Umbilical cord (tissue), 2 donors: Measurements from ENCODE around the gene PRRG2. TPM values are rescaled to one million over a fixed set of nuclear protein-coding genes. Genes with fewer than 3 reads are reported as not detected.

Experiments used
- DNase-seq: peaks from one replicate; pipeline ENCODE4 v3.0.0-alpha.2; 2015; ENCODE audit warnings: low spot score
- total RNA-seq: library from RNA; depleted of rRNA; stranded (reverse); fragments of >200 nt; gene quantifications from one replicate; pipeline ENCODE4 v1.2.3, GENCODE V29; 2014; ENCODE audit warnings: low replicate concordance; ENCODE audit not compliant: insufficient read depth

PRRG2 gene
- total RNA-seq, result not detected

DNA sequence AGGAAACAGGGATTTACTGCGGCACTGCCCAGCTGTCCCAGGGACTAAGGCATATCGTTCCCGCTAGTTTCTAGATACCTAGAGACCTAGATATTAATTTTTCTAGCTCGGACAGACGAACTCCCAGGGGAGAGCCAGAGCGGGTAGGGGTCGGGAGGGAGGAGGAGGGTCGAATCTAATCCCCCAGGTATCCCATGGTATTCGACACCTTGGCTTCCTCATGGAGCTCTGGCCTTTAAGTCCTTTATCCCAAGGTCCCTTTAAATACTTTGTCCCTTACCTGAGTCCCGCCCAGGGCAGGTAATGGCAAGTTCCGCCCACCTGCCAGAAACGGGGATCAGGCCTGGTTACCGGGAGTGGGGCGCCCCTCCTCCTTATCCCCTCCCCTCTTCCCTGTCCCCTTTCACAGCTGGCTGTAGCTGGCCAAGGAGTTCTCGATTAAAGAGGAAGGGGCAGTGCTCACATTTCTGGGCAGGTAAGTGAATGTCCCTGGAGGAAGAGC is at the start of gene PRRG2:
Gene PRRG2 (plus strand): TSS at position 310 of the 502 bp plus-strand sequence. CDS start 1,904 bp downstream, outside the sequence.
- DNase-seq, result no peak

DNA sequence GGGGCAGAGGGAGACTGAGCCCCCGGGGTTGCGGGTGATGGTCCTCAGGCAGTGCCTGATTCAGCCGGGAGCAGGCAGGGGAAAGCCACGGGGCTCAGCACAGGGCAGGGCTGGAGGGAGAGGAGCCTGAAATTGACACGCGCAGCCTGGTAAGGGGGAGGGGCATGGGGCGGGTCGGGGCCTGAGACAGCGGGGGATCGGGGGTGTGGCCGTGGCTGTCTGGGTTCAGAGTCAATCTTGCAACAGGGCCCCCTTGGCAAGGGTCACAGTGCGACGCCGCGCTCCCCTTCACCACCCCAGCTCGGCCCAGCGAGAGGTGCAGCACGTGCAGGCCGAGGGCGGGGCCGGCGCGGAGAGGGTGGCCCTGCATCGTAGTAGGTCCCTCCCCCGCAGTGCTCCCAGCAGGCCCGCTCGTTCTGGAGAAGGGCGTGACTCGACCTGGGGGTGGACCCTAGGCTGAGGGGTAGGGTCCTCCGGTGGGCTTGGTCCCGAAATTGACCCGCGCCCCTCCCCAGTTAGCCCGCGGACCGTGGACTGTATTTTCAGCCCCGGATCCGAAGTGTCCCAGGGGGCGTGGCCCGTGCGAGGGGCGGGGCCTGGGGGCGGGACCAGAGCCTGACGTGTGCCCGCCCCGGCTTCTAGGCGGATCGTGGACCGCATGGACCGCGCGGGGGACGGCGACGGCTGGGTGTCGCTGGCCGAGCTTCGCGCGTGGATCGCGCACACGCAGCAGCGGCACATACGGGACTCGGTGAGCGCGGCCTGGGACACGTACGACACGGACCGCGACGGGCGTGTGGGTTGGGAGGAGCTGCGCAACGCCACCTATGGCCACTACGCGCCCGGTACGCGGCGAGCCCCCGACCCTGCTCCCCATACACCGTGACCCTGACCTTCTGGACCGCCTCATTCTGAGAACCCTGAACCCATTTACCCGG is 47.3 kb upstream of the PRRG2 start:
- peak; percentile 70 for DNase-seq

GRCh38 chr19:49534632-49535385 is 46.3 kb upstream of the PRRG2 start:
- no peak for DNase-seq

- DNase-seq, result no peak
Measured at GRCh38 chr19:49536921-49537462, 44.1 kb upstream of the PRRG2 start.

- DNase-seq, result no peak
Measured at GRCh38 chr19:49538643-49539042, 42.5 kb upstream of the PRRG2 start.

DNA sequence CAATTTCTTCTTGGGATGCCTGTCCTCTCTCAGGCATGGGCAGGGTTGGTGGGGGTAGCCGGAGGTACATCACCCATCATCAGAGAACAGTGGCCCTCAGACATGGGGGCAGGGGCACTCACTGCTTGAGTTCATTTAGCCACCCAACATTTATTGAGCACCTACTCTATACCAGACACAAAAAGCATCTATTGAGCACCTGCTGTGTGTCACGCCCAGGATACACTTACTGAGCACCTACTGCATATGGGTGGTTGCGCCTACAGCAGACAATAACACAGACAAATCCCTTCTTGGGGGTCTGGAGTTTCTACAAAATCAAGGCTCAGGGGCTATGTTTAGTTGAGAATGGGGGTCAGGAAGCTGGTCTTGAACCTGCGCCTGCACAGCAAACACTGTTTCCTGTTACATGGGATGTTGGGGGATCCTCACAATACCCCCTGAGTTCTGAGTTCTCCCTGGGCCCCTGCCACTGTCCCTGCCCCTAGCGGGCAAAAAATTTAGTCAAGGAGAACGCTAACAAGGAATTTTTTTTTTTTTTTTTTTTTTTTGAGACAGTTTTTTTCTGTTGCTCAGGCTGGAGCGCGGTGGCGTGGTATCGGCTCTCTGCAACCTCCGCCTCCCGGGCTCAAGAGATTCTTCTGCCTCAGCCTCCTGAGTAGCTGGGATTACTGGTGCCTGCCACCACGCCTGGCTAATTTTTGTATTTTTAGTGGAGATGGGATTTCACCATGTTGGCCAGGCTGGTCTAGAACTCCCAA is 41.7 kb upstream of the PRRG2 start:
- no peak for DNase-seq

DNA sequence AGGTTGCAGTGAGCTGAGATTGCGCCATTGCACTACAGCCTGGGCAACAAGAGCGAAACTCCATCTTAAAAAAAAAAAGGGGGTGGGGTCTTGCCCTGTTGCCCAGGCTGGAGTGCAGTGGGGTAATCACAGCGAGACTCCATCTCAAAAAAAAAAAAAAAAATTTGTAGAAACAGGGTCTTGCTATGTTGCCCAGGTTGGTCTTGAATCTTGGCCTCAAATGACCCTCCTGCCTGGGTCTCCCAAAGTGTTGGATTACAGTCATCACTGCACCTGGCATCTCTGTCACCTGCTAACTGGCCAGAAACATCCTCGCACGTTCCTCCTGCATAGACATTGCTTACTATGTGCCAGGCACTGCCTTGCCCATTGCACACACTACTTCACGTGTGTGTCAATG is 39.2 kb upstream of the PRRG2 start:
- DNase-seq, result no peak

DNA sequence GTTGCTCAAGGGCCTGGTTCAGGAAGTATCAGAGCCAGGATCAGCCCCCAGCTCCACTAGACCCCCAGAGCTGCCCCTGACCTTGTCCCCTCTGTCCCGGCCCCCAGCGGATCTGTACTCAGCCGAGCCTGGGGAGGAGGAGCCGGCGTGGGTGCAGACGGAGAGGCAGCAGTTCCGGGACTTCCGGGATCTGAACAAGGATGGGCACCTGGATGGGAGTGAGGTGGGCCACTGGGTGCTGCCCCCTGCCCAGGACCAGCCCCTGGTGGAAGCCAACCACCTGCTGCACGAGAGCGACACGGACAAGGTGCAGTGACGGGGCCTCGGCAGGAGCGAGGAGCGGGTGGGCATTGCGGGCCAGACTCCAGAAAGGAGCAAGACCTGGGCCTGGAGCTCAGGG is 38.7 kb upstream of the PRRG2 start:
- no peak for DNase-seq

DNA sequence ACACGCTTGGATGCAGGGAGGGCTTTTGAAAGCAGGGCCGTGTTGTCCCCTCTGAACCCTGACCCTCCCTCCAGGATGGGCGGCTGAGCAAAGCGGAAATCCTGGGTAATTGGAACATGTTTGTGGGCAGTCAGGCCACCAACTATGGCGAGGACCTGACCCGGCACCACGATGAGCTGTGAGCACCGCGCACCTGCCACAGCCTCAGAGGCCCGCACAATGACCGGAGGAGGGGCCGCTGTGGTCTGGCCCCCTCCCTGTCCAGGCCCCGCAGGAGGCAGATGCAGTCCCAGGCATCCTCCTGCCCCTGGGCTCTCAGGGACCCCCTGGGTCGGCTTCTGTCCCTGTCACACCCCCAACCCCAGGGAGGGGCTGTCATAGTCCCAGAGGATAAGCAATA is 38.1 kb upstream of the PRRG2 start:
- DNase-seq, result no peak

DNA sequence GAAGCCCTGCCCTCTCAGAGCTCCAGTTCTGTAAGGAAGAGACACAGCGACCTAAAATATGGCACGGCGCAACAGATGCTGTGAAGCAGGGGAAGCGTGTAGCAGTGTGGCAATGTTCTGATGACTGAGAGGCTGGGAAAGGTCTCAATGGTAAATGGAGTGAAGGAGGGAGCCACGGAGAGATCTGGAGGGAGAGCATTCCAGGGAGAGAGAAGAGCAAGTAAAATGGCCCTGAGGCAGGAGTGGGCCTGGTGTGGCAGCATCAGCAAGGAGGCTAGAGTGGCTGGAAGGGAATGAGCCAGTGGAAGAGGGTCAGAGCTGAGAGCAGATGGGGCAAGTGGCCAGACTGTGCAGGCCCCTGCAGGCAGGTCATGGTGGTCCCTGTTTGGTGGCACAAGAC is 37.0 kb upstream of the PRRG2 start:
- no peak for DNase-seq

- peak; percentile 92 for DNase-seq
Measured at GRCh38 chr19:49546825-49547565, 34.1 kb upstream of the PRRG2 start.

- no peak for DNase-seq
Measured at GRCh38 chr19:49549045-49549444, 32.1 kb upstream of the PRRG2 start.

DNA sequence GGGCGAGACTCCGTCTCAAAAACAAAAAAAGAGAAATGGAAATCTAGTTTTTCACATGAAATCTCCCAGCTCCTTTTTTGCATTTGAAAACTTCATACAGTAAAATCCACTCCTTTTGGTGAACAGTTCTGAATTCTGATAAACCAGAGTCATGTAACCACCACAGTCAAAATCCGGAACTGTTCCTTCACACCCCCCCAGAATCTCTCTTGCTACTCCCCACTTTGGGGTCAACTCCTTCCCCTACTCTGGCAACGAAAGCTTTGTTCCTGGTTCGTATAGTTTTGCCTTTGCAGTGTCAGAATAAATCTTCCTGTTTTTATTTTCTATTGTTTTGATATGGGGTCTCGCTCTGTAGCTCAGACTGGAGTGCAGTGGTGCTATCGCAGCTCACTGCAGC is 29.6 kb upstream of the PRRG2 start:
- DNase-seq, result no peak

DNA sequence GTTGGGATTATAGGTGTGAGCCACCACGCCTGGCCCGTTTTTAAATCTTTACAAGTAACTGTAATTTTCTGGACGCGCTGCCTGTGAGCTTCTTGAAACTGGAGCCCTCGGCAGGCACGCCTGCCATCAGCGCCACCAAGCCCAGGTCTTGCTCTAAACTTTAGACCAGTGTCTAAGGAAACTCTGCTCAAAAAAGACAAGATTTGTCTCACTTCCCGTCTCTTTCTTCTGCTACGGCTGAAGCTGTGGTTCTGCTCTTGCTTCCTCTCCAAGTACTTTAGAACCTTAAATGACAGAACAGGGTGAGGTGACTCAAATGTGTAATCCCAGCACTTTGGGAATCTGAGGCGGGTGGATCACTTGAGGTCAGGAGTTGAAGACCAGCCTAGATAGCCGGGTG is 28.4 kb upstream of the PRRG2 start:
- DNase-seq, result no peak

DNA sequence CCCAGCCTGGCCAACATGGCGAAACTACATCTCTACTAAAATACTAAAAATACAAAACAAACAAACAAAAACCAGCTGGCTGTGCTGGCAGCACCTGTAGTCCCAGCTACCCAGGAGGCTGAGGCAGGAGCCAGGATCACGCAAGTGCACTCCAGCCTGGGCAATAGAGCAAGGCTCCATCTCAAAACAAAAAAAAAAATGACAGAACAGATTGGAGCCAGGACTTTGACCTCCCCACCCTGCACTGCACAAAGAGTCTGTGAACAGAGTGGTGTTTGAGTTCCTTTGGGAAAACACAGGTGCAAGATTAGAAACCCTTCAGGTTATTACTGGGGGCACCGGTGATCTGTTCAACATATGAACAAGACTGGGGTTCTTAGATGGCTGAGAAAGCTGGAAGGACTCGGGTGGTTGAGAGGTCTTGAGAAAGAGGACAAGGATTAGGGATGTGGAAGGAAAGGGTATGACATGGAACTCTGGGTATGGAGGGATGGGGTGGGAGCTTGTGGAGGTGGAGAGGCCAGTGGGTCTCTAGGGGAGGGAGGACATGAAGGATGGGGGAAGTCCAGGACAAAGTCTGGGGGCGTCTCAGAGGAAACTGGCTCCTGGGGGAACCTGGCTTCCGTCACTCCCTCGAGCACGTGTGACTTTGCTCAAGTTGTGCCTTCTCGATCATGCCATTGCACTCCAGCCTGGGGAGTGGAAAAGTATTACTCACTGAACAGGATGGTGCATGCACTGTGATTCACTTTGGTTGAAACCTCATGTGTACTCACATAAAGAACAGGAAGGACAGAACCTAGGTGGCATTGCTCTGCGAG is 27.5 kb upstream of the PRRG2 start:
- no peak for DNase-seq

GRCh38 chr19:49554701-49555181 is 26.4 kb upstream of the PRRG2 start:
- DNase-seq, result peak; percentile 37

DNA sequence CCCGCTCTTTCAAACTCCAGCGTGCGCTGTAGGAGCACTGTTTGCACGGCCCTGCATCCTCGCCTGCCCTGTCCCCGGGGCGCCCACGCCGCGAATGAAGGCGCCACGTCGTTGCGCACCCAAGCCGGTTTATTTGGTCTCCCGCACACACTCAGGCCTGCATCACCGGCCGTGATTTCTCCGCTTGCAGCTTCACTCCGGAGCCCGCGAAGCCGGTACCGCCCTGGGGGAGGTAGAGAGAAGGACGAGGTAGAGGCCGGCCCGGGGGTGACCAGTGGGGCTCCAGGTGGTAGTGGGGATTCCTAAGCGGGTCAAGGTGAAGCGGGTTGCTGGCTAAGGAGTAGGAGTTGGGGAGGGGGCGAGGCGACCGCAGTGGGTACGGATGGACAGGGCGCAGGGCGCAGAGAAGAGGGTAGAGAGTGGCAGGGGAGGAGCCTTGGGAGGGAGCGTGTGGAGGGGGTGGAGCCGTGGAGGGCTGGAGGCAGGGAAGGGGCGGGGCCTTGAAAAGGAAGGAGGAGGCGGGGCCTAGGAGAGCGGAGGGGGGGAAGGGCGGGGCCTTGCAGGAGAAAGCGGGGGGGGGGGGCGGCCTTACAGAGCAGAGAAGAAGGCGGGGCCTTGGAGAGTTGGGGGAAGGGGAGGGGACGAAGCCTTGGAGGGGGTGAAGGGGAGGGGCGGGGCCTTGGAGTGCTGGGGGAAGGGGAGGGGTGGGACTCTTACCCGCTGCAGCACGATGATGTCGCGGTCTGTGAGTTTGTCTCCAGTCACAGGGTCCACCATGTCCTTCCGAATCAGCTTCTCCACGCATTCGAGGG is 25.3 kb upstream of the PRRG2 start:
- DNase-seq, result peak; percentile 40
